ENCODE results near the gene MAP3K2. TPM values are rescaled to one million over a fixed set of nuclear protein-coding genes. Genes with fewer than 3 reads are reported as not detected.

Gene MAP3K2
- total RNA-seq, 2 experiments from 2014 or later, result 103 to 105 TPM

GRCh38 chr2:127428815-127429109 lies 41.0 kb upstream of the MAP3K2 start:
- H3K9me3 ChIP-seq (ENCODE audit: control insufficient read depth in 1 of 2, insufficient read depth in 1 of 2, low read length in 2 of 2), result no peaks in the 10 kb centered on the region
- intact Hi-C loops (cut with DNase I, micrococcal nuclease), result no loop called here
- Mint-ChIP-seq H3K36me3 (ENCODE audit: low read depth) (peaks cover 3% of the 10 kb centered on the region), H3K27ac (no peak overlapping the region), H3K9me3 (no peaks in the 10 kb centered on the region), H3K27me3 (peaks cover 24% of the 10 kb centered on the region), H3K4me3 (no peak overlapping the region), H3K4me1 (ENCODE audit: low read depth) (peaks cover 4% of the 10 kb centered on the region)
- no peak overlapping the region for H3K4me3 ChIP-seq (ENCODE audit: low read length)
- DNase-seq, result no peak
- TF ChIP-seq CTCF (IDR thresholded peaks at IDR 0.05), result no peak
- H3K4me1 ChIP-seq (ENCODE audit: insufficient read depth, low read length), result no peaks in the 10 kb centered on the region
- CTCF ChIA-PET, result no interaction called here
- peaks cover 5 to 12% of the 10 kb centered on the region in 2 experiments for H3K27me3 ChIP-seq (ENCODE audit: control insufficient read depth in 1 of 2, insufficient read depth in 2 of 2, low read length in 2 of 2)
- ATAC-seq (ENCODE audit: poor library complexity), result no peak
- no peak overlapping the region for H3K27ac ChIP-seq (ENCODE audit: low read depth in 1 of 2, low read length in 2 of 2)
- no peaks in the 10 kb centered on the region for H3K36me3 ChIP-seq (ENCODE audit: insufficient read depth, low read length)
- POLR2A ChIA-PET, result no interaction called here

- ChIA-PET CTCF (no interaction called here), POLR2A (no interaction called here)
- no peak for TF ChIP-seq CTCF (IDR thresholded peaks at IDR 0.05)
- no peaks in the 10 kb centered on the region for H3K9me3 Mint-ChIP-seq
- H3K4me1 ChIP-seq (ENCODE audit: insufficient read depth, low read length), result peaks cover 4% of the 10 kb centered on the region
- no peaks in the 10 kb centered on the region for H3K36me3 ChIP-seq (ENCODE audit: insufficient read depth, low read length)
- peaks cover 10 to 18% of the 10 kb centered on the region in 2 experiments for H3K27me3 ChIP-seq (ENCODE audit: control insufficient read depth in 1 of 2, insufficient read depth in 2 of 2, low read length in 2 of 2)
- no peak for DNase-seq
- no peak overlapping the region for H3K4me3 Mint-ChIP-seq
- H3K4me3 ChIP-seq (ENCODE audit: low read length), result no peak overlapping the region
- H3K27me3 Mint-ChIP-seq, result peaks cover 29% of the 10 kb centered on the region
- H3K27ac Mint-ChIP-seq, result no peak overlapping the region
- no peak for ATAC-seq (ENCODE audit: poor library complexity)
- intact Hi-C loops (cut with DNase I, micrococcal nuclease), result no loop called here
- peaks cover 0 to 4% of the 10 kb centered on the region in 2 experiments for H3K9me3 ChIP-seq (ENCODE audit: control insufficient read depth in 1 of 2, insufficient read depth in 1 of 2, low read length in 2 of 2)
- peaks cover 8% of the 10 kb centered on the region for H3K4me1 Mint-ChIP-seq (ENCODE audit: low read depth)
- peaks cover 3% of the 10 kb centered on the region for H3K36me3 Mint-ChIP-seq (ENCODE audit: low read depth)
- no peak overlapping the region for H3K27ac ChIP-seq (ENCODE audit: low read depth in 1 of 2, low read length in 2 of 2)
Observed at GRCh38 chr2:127428057-127428814, 40.5 kb upstream of the MAP3K2 start.

GRCh38 chr2:127427376-127428056 lies 39.7 kb upstream of the MAP3K2 start:
- Histone ChIP-seq H3K4me1 (ENCODE audit: insufficient read depth, low read length) (peaks cover 11% of the 10 kb centered on the region), H3K9me3 (ENCODE audit: control insufficient read depth in 1 of 2, insufficient read depth in 1 of 2, low read length in 2 of 2) (peaks cover 0 to 9% of the 10 kb centered on the region in 2 experiments), H3K27me3 (ENCODE audit: control insufficient read depth in 1 of 2, insufficient read depth in 2 of 2, low read length in 2 of 2) (peaks cover 13 to 25% of the 10 kb centered on the region in 2 experiments), H3K27ac (ENCODE audit: low read depth in 1 of 2, low read length in 2 of 2) (no peak overlapping the region), H3K36me3 (ENCODE audit: insufficient read depth, low read length) (no peaks in the 10 kb centered on the region), H3K4me3 (ENCODE audit: low read length) (no peak overlapping the region)
- Mint-ChIP-seq H3K27me3 (peaks cover 29% of the 10 kb centered on the region), H3K9me3 (no peaks in the 10 kb centered on the region), H3K27ac (no peak overlapping the region), H3K4me1 (ENCODE audit: low read depth) (peaks cover 8% of the 10 kb centered on the region), H3K36me3 (ENCODE audit: low read depth) (peaks cover 3% of the 10 kb centered on the region), H3K4me3 (no peak overlapping the region)
- TF ChIP-seq CTCF (IDR thresholded peaks at IDR 0.05), result no peak
- ATAC-seq (ENCODE audit: poor library complexity), result no peak
- intact Hi-C loops (cut with DNase I, micrococcal nuclease), result no loop called here
- DNase-seq, result no peak
- CTCF ChIA-PET, result no interaction called here
- POLR2A ChIA-PET, result no interaction called here
